ENCODE results near the gene CPNE6.
"Not testable (repeated sequence)": the region's sequence is repeated elsewhere in the genome, so short reads cannot be mapped to it uniquely, and the experiment has no call there.

The CPNE6 gene

DNA sequence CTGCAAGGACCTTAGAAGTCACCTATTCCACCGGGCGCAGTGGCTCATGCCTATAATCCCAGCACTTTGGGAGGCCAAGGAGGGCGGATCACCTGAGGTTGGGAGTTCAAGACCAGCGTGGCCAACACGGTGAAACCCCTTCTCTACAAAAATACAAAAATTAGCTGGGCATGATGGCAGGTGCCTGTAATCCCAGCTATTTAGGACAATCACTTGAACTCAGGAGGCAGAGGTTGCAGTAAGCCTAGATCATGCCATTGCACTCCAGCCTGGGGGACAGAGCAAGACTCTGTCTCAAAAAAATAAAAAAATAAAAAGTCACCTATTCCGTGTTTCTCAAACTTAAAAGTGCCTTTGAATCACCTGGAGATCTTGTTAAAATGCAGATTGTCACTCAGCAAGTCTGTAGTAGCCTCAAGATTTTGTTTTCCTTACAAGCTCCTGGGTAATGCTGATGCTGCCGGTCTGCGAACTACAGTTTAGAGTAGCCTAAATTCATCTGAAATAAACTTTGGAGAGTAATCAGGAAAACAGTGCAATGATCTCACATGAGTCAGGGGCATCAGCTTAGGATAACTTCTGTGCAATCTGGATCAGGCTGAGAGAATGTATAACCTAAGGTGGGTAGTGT, 34.4 kb downstream of the CPNE6 start:
- not testable (repeated sequence) for DNase-seq (ENCODE audit: low read depth)

DNA sequence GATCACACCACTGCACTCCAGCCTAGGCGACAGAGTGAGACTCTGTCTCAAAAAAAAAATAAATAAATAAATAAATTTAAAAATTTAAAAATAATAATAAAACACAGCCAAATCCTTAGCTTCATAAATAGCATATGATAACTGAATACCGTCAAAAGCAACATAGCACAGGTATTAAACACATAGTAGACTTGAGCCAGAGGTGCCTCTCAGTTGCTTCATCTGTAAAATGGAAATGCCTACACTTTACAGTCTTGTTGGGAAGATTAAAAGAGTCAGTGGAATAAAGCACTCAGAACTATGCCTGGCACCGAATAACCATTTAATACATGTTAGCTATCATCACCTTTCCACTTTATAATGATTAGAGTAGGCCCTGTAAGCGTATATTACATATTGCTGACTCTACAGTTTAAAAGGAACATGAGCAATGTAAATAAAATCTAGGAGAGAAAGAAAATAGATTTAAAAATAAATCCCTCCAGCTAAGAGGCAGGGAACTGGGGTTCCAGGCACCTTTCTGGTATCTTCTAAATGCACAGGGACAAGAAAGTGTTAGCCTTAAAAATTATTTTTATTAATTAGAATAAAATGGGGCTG, 35.4 kb downstream of the CPNE6 start:
- DNase-seq (ENCODE audit: low read depth), result no peak

DNA sequence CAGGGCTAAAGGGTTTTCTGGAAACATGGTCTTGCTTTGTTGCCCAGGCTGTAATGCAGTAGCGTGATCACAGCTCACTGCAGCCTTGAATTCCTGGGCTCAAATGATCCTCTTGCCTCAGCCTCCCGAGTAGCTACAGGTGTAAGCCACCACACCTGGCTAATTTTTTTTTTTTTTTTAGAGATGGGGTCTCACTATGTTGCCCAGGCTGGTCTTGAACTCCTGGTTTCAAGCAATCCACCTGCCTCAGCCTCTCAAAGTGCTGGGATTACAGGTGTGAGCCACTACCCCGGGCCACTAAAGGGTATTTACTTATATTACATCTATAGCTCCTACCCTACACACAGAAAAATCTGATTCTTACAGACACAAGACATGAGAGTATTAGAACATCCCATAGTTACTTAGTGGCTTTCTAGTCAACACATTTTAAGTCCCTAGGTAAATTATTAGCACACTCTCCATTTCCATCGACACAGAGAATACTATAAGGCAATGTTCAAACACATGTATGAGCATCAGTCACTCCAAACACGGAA, 37.0 kb downstream of the CPNE6 start:
- DNase-seq (ENCODE audit: low read depth), result no peak

DNA sequence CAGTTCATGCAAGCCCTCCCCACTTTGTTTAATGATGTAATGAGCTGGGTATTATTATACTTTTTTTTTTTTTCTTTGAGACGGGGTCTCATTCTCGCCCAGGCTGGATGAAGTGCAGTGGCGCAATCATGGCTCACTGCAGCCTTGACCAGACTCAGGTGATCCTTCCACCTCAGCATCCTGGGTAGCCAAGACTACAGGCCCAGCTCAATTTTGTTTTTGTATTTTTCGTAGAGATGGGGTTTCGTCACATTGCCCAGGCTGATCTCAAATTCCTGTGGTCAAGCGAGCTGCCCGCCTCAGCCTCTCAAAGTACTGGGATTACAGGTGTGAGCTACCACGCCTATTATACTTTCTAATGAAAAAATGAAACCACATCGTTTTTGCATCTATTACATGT, 38.7 kb downstream of the CPNE6 start:
- no peak for DNase-seq (ENCODE audit: low read depth)

DNA sequence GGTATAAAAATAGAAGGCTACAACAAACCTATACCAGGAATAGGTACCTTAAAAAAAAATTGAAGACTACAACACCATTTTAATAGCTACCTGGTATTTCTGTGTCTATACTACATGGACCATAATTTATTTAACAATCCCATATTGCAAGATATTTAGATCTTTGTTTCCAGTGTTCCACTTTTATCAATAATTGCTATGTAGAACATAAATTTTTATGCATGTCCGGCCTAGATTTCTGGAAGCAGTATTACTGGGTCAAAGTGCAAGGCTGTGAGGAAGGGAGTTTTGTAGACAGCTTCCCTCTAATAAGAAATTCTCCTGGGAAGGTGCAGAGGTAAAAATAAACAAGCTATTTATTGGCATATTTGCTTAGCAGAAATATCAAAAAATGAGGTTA, 39.2 kb downstream of the CPNE6 start:
- DNase-seq (ENCODE audit: low read depth), result no peak

DNA sequence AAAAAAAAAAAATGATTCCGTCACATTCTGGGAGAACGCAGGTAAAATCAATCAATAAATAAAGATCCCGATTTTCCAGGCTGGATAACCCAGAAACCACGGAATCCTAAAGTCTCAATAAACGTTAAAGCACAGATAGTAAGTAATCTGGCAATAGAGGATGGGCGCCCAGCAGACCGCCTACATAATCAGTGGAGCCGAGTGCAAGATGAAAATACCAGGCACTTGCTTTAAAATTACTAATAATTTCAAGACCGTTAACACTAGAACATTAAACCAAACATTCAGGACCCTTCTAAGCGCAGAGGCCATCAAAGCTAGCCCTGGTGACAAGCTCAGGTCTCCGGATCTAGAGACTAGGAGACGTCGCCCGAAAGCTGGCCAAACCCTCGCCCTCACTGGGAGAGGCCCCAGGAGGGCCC, 42.0 kb downstream of the CPNE6 start:
- DNase-seq (ENCODE audit: low read depth), result no peak

DNA sequence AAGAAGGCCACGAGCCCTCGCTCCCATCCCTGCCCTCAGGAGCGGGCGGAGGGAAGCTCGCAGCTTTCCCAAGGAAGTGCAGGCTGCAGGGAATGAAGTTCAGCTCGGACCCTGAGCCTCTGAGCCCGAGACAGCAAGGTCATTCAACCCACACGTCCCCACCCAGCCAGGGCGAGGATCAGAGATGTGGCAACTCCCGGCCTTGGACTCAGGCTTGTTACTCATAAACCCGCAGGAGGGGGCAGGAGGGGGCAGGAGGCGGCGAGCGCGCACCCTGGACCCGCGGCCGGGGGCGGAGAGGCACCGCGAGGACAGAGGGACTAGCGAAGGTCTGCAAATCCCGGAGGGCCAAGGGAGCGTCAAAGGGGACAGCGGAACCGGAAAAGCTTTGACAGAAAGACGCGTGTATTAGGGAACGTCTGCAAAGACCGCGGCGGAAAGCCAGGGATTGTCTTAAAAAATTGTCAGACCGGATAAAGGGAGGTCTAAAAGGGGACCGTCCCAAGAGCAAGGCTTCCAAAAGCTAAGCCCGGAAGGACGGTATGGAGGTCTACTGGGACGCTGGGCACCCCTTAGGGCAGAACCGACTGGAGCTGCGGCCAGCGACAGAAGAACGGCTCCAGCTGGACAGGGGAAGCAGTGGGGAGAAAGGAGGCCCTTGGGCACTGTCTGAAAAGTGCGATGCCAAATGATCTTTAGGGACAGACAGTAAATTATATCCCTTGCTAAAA, 42.6 kb downstream of the CPNE6 start:
- DNase-seq (ENCODE audit: low read depth), result peak; percentile 66

DNA sequence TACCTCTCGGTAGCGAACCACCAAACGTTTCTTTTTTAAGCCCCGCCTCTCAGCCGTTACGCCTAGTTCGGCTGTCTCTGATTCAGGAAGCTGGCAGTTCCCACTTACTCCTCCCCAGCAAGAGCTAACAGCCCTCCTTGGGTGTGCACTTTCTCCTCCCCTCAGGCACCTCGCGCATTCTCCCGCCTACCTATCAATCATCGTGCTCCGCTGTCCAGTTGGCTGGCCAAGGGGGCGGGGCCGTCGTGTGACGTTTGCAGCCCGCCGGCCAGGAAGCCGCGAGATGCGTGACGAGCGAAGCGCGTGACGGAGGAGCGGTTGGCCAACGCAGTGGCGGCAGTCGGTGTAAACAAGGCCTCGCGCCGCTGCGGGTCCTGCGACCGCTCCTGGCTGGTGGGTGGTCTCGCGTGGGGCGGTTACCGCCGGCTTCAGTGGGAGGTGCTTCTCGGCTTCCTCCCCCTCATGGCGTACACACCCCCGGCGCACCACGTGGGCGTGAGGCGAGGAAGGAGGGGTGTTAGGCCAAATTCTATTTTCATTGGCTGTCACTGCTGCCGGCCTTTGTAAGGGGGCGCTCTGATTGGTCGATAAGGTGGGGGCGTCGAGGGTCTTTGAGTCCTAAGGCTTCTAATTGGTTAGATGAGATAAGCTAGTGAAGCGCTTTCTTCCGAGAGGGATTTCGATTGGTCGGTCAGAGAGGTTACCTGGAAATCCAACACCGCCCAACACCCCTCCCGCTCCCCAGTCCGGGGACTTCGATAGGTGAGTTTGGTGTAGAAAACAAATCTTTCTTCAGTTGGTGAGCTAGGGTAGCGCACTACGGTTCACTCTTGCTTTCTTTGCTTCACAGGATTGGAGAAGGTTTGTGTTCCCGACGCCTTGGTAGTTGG, 43.4 kb downstream of the CPNE6 start, which contains the start of the genes DCAF11 and NRL:
DCAF11 (plus strand) TSS at position 246 of the 890 bp plus-strand sequence. CDS start 818 bp downstream, outside the sequence.
NRL (minus strand) TSS at position 418 of the 890 bp plus-strand sequence. CDS start 32,101 bp downstream, outside the sequence.
- DNase-seq (ENCODE audit: low read depth), result peak; percentile 97

DNA sequence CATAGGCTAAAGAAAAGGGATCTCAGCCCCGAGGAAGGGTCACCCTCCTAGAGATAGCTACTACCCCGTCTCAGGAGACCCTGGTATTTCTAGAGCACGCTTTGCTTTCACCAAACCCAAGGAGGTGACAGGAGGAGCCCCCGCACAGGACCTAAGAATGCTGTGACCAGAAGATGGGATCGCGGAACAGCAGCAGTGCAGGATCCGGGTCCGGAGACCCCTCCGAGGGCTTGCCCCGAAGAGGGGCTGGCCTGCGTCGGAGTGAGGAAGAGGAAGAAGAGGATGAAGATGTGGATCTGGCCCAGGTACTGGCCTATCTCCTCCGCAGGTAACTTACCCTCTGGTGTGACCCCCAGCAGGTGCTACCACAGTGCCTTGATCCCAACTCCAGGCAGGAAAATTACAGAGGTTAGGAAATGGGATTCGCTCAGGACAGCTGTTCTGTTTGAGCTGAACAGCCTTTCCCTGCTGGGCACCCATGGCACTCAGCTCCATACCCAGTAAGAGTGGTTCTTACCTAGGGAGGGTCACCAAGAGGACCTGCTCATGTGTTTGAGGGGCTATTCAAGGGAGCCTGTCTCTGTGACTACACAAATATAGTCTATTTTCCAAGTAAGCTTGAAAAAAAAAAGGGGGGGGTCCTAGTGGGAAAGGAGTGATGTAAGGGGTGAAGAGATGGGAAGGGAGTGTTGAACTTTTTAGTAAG, 44.2 kb downstream of the CPNE6 start:
- no peak for DNase-seq (ENCODE audit: low read depth)

DNA sequence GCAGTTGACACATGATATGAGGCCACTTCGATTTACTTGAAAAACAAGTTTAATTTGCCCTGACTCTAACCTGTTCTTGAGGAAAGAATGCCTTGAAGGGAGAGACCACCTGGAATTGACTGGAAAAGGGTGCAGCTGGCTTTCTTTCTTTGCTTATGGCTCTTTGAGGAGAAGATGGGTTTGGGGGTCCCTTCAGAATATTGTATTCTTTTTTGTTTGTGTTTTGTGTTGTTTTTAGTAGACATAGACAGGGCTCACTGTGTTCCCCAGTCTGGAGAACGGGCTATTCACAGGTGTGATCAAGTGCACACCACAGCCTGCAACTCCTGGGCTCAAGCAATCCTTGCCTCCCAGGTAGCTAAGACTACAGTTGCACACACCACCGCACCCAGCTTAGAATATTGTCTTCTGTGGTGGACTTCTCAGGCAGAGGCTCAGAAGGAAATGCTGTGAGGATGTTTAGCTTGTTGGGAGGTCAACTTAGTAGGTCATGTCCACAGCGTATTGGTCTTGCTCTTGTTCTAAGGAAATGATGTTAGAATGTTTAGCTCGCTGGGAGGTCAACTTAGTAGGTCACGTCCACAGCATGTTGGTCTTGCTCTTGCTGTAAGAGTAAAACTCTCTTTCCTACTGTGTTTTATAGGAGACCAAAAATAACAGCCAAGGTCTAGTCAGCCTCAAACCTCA, 44.9 kb downstream of the CPNE6 start:
- DNase-seq (ENCODE audit: low read depth), result no peak

DNA sequence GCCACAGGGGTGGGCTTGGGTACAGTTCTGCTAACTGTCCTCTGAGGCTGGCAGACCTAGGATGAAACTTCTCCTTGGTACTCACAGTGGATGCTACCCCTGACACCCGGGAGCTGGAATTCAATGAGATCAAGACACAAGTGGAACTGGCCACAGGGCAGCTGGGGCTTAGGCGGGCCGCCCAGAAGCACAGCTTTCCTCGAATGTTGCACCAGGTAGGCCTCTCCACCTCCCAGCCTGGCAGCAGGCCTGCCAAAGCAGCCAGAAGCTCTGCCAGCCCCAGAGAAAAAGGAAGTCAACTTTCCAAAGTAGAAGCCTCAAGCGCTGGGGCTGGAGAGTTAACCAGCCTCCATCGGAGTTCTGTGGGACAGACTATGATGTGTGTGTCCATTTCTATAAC, 45.8 kb downstream of the CPNE6 start:
- no peak for DNase-seq (ENCODE audit: low read depth)

DNA sequence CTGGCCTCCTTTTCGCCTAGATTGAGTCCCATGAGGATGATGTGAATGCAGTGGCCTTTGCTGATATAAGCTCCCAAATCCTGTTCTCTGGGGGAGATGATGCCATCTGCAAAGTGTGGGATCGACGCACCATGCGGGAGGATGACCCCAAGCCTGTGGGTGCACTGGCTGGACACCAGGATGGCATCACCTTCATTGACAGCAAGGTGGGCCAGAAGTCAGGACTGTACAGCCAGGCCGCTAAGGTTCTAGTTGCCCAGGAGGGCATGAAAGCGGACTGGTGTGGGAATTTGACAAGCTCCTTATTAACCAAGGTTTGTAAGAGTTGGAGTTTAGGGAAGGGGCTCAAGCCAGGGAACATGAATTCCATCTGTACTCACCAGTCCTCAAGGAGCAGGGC, 48.3 kb downstream of the CPNE6 start:
- no peak for DNase-seq (ENCODE audit: low read depth)

DNA sequence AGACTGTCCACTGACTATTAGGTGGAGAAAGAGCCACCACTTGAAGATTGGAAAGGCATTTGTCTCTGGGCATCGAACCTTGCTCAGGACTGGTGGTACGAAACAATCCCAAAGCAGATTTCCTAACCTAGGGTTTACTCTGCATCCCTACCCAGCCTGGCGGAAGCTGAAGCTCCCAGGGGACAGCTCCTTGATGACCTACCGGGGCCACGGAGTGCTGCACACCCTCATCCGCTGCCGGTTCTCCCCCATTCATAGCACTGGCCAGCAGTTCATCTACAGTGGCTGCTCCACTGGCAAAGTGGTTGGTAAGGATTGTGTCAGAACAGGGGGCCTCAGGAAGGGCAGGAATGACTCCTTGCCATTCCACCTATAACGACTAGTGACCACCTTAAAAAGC, 49.8 kb downstream of the CPNE6 start:
- DNase-seq (ENCODE audit: low read depth), result no peak

DNA sequence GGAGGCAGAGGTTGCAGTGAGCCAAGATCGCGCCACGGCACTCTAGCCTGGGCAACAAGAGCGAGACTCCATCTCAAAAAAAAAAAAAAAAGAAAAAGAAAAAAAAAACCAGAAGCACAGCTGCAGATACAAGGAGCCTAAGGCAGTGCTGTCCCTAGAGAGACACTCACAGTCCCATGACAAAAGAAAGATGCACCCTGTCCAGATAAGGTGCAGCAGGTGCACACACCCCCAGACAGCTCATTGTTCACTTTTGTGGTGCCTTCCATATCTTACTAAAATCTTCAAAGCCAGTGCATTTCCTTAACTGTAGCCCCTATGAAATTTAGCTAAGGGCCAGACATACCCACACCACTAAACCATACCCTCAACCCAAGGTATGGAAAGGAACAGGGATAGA, 51.1 kb downstream of the CPNE6 start:
- DNase-seq (ENCODE audit: low read depth), result no peak

DNA sequence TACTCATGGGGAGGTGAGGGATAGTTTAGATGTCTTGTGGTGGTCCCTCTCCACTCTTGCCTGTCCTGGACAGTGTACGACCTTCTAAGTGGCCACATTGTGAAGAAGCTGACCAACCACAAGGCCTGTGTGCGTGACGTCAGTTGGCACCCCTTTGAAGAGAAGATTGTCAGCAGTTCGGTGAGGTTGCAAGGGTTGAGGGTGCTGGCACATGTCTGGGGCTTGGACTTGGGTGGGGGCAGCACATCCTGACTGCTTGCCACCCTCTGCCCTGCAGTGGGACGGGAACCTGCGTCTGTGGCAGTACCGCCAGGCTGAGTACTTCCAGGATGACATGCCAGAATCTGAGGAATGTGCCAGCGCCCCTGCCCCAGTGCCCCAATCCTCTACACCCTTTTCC, 51.5 kb downstream of the CPNE6 start:
- no peak for DNase-seq (ENCODE audit: low read depth)

DNA sequence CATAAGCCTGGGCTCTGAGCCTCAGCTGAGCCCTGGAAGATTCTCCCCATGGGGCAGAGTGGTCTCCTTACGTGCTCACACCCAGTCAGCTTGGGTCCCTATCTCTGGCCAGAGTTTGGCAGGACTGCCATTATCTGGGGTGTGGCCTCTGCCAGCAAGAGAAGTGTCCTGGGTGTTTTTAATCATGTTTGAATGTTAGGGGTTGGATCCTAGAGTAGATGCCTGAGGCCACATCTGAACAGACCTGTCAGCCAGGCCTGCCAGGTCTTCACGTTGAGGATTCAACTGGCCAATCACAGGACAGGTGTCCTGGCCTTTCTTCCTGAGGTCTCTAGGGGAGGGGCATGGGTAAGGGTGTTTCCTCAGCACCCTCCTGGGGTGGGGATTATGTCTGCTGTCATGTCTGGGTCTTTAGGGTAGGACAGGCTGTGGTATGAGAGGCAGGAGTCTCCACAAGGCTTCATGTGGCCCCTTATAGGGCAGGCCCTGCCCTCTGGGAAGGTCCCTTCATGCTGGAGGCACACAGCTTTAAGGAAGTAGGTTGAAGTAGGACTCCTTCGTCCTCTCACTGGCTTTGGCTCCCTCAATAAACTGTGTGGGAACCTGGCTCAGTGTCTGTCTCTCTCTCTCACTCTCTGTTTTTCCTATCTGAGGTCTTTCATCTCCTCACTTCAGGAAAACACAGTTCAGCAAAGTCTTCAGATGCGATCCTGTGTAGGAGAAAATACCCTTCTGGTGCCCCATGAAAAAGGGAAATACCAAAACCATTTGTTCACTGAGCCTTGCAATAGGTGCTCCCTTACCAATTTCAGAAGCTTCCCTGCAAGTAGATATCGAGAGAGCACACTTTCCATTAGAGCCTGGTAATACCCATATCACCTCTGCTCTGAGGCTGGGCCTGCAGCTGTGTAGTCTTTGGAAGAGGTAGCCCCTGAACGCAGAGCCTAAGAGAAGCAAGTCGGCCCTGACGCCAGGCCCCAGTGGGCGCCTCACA, 52.4 kb downstream of the CPNE6 start:
- DNase-seq (ENCODE audit: low read depth), result no peak

DNA sequence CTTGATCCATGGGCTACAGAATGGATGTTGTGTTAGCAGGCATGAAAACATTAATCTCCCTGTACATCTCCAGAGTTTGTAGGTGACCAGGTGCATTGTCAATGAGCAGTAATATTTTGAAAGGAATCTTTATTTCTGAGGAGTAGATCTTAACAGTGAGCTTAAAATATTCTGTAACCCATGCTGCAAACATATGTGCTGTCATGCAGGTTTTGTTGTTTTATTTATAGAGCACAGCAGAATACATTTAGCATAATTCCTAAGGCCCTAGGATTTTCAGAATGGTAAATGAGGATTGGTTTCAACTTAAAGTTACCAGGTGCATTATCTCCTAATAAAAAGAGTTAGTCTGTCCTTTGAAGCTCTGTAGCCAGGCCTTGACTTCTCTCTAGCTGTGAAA, 55.6 kb downstream of the CPNE6 start:
- no peak for DNase-seq (ENCODE audit: low read depth)

DNA sequence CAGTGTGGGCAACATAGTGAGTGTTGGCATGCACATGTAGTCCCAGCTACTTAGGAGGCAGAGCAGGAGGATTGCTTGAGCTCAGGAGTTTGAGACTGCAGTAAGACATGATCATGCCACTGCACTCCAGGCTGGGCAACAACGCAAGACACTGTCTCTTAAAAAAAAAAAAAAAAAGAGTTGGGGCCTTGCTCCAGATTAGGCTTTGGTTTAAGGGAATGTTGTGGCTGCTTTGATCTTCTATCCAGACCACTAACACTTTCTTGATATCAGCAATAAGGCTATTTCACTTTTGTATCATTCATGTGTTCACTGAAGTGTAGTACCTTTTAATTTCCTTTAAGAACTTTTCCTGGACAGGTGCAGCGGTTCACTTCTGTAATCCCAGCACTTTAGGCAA, 56.3 kb downstream of the CPNE6 start:
- DNase-seq (ENCODE audit: low read depth), result no peak

All from stimulated activated CD8-positive, alpha-beta memory T cell treated with anti-CD3 and anti-CD28 coated beads, Interleukin-4, amount 100 ng/mL, for 24 hours (primary cell).